ENCODE measurements around the gene BAG2. TPM values are rescaled to one million over a fixed set of nuclear protein-coding genes. Genes with fewer than 3 reads are reported as not detected.

Gene BAG2
- total RNA-seq, 1 donor from 2014 or later = 9.7 TPM

- no peaks in the 10 kb centered on the region for H3K9me3 Mint-ChIP-seq (ENCODE audit: unreplicated experiment)
- Histone ChIP-seq H3K36me3 (ENCODE audit: insufficient read depth, low read length) (peaks cover 30% of the 10 kb centered on the region), H3K9me3 (ENCODE audit: insufficient read depth, low read depth, low read length) (no peaks in the 10 kb centered on the region), H3K4me1 (ENCODE audit: insufficient read depth, low read length) (no peaks in the 10 kb centered on the region), H2AFZ (ENCODE audit: low read depth, low read length) (no peak overlapping the region), H3K79me2 (ENCODE audit: insufficient read depth, low read length) (peaks cover under 1% of the 10 kb centered on the region), H3K27me3 (ENCODE audit: insufficient read depth, low read length) (no peaks in the 10 kb centered on the region), H3K4me3 (ENCODE audit: insufficient read depth, low read depth, low read length) (no peak overlapping the region), H3K4me2 (ENCODE audit: low read length) (no peak overlapping the region), H4K20me1 (ENCODE audit: insufficient read depth, low read length) (no peaks in the 10 kb centered on the region), H3K9ac (ENCODE audit: low read length) (no peak overlapping the region), H3K27ac (ENCODE audit: low read depth, low read length) (no peak overlapping the region)
- H3K27ac Mint-ChIP-seq (ENCODE audit: unreplicated experiment) = peak overlapping the region; percentile 34
- H3K36me3 Mint-ChIP-seq (ENCODE audit: low read depth, unreplicated experiment) = peaks cover 1% of the 10 kb centered on the region
- FAIRE-seq (peak; percentile 64), DNase-seq (ENCODE audit: low read depth) (no peak)
- H3K4me3 Mint-ChIP-seq (ENCODE audit: unreplicated experiment) = no peak overlapping the region
- no peak for TF ChIP-seq EZH2 (IDR thresholded peaks at IDR 0.05; ENCODE audit: insufficient read depth, low read length)
- TF ChIP-seq CTCF (IDR thresholded peaks at IDR 0.05; ENCODE audit: insufficient read depth, low read depth, low read length) = peak; percentile 45
- no peaks in the 10 kb centered on the region for H3K27me3 Mint-ChIP-seq (ENCODE audit: low read depth, unreplicated experiment)
- no peaks in the 10 kb centered on the region for H3K4me1 Mint-ChIP-seq (ENCODE audit: low read depth, unreplicated experiment)
These were observed 18.0 kb downstream of the BAG2 start for GRCh38 chr6:57190140-57190539.

GRCh38 chr6:57193177-57193576 is 21.1 kb downstream of the BAG2 start:
- H3K4me1 Mint-ChIP-seq (ENCODE audit: low read depth, unreplicated experiment) = no peaks in the 10 kb centered on the region
- DNase-seq (ENCODE audit: low read depth) (no peak), FAIRE-seq (no peak)
- no peaks in the 10 kb centered on the region for H3K27me3 Mint-ChIP-seq (ENCODE audit: low read depth, unreplicated experiment)
- no peaks in the 10 kb centered on the region for H3K9me3 Mint-ChIP-seq (ENCODE audit: unreplicated experiment)
- Histone ChIP-seq H3K27ac (ENCODE audit: low read depth, low read length) (no peak overlapping the region), H3K9ac (ENCODE audit: low read length) (no peak overlapping the region), H4K20me1 (ENCODE audit: insufficient read depth, low read length) (peaks cover 3% of the 10 kb centered on the region), H3K4me2 (ENCODE audit: low read length) (no peak overlapping the region), H3K9me3 (ENCODE audit: insufficient read depth, low read depth, low read length) (no peaks in the 10 kb centered on the region), H3K4me1 (ENCODE audit: insufficient read depth, low read length) (no peaks in the 10 kb centered on the region), H3K79me2 (ENCODE audit: insufficient read depth, low read length) (peaks cover 10% of the 10 kb centered on the region), H3K36me3 (ENCODE audit: insufficient read depth, low read length) (peaks cover 18% of the 10 kb centered on the region), H3K27me3 (ENCODE audit: insufficient read depth, low read length) (no peaks in the 10 kb centered on the region), H3K4me3 (ENCODE audit: insufficient read depth, low read depth, low read length) (no peak overlapping the region), H2AFZ (ENCODE audit: low read depth, low read length) (no peak overlapping the region)
- H3K4me3 Mint-ChIP-seq (ENCODE audit: unreplicated experiment) = no peak overlapping the region
- TF ChIP-seq EZH2 (IDR thresholded peaks at IDR 0.05; ENCODE audit: insufficient read depth, low read length) (no peak), CTCF (IDR thresholded peaks at IDR 0.05; ENCODE audit: insufficient read depth, low read depth, low read length) (no peak)
- no peak overlapping the region for H3K27ac Mint-ChIP-seq (ENCODE audit: unreplicated experiment)
- H3K36me3 Mint-ChIP-seq (ENCODE audit: low read depth, unreplicated experiment) = no peaks in the 10 kb centered on the region

- DNase-seq (ENCODE audit: low read depth) = no peak
- H4K20me1 ChIP-seq (ENCODE audit: insufficient read depth, low read length) = peaks cover 3% of the 10 kb centered on the region
- FAIRE-seq = no peak
- Mint-ChIP-seq H3K27ac (ENCODE audit: unreplicated experiment) (no peak overlapping the region), H3K4me3 (ENCODE audit: unreplicated experiment) (no peak overlapping the region), H3K27me3 (ENCODE audit: low read depth, unreplicated experiment) (no peaks in the 10 kb centered on the region), H3K9me3 (ENCODE audit: unreplicated experiment) (no peaks in the 10 kb centered on the region), H3K36me3 (ENCODE audit: low read depth, unreplicated experiment) (no peaks in the 10 kb centered on the region), H3K4me1 (ENCODE audit: low read depth, unreplicated experiment) (no peaks in the 10 kb centered on the region)
- no peak overlapping the region for H3K9ac ChIP-seq (ENCODE audit: low read length)
- peaks cover 15% of the 10 kb centered on the region for H3K36me3 ChIP-seq (ENCODE audit: insufficient read depth, low read length)
- no peak overlapping the region for H3K27ac ChIP-seq (ENCODE audit: low read depth, low read length)
- H3K9me3 ChIP-seq (ENCODE audit: insufficient read depth, low read depth, low read length) = no peaks in the 10 kb centered on the region
- peaks cover 25% of the 10 kb centered on the region for H3K79me2 ChIP-seq (ENCODE audit: insufficient read depth, low read length)
- no peaks in the 10 kb centered on the region for H3K27me3 ChIP-seq (ENCODE audit: insufficient read depth, low read length)
- H3K4me2 ChIP-seq (ENCODE audit: low read length) = no peak overlapping the region
- H3K4me1 ChIP-seq (ENCODE audit: insufficient read depth, low read length) = no peaks in the 10 kb centered on the region
- H2AFZ ChIP-seq (ENCODE audit: low read depth, low read length) = no peak overlapping the region
- H3K4me3 ChIP-seq (ENCODE audit: insufficient read depth, low read depth, low read length) = no peak overlapping the region
- TF ChIP-seq EZH2 (IDR thresholded peaks at IDR 0.05; ENCODE audit: insufficient read depth, low read length) = no peak
- no peak for TF ChIP-seq CTCF (IDR thresholded peaks at IDR 0.05; ENCODE audit: insufficient read depth, low read depth, low read length)
These were observed 23.3 kb downstream of the BAG2 start for GRCh38 chr6:57195457-57195856.

All from astrocyte (in vitro differentiated cells and primary cell).